GM19324 (cell line): ENCODE measurements around the gene MOCS3.
"Not testable (repeated sequence)": the region's sequence is repeated elsewhere in the genome, so short reads cannot be mapped to it uniquely, and the experiment has no call there.

Experiments used
- ATAC-seq: cut with Tn5 transposase; IDR thresholded peaks from one replicate; pipeline ENCODE4 v1.9.1; 2021; ENCODE audit warnings: mild to moderate bottlenecking, moderate library complexity; ENCODE audit not compliant: unreplicated experiment, low FRiP score

Gene MOCS3

GRCh38 chr20:50931306-50932015, 27.2 kb upstream of the MOCS3 start, which contains the start of gene ADNP:
ADNP (minus strand) TSS chr20:50931437; CDS start chr20:50903996, 27,441 bp downstream.
- peak; percentile 62 for ATAC-seq

GRCh38 chr20:50932016-50932485, 26.6 kb upstream of the MOCS3 start:
- ATAC-seq = no peak

- ATAC-seq = no peak
Observed at GRCh38 chr20:50932691-50933280, 25.8 kb upstream of the MOCS3 start.

GRCh38 chr20:50933589-50933988, 25.0 kb upstream of the MOCS3 start:
- no peak for ATAC-seq

GRCh38 chr20:50943069-50943468, 15.5 kb upstream of the MOCS3 start:
- no peak for ATAC-seq

- no peak for ATAC-seq
Observed at GRCh38 chr20:50948132-50948785, 10.4 kb upstream of the MOCS3 start.

GRCh38 chr20:50953196-50953595, 5.4 kb upstream of the MOCS3 start:
- no peak for ATAC-seq

- ATAC-seq = no peak
Observed at GRCh38 chr20:50953821-50954220, 4.8 kb upstream of the MOCS3 start.

GRCh38 chr20:50957276-50957675, 1.3 kb upstream of the MOCS3 start:
- ATAC-seq = no peak

- peak; percentile 88 for ATAC-seq
Observed at GRCh38 chr20:50957798-50958614, 612 bp upstream of the MOCS3 start, which contains the start of gene DPM1. DPM1 (minus strand) TSS chr20:50958532; CDS start chr20:50958523, 9 bp downstream.

GRCh38 chr20:50959543-50960126, 1.0 kb downstream of the MOCS3 start:
- no peak for ATAC-seq

- ATAC-seq = no peak
Observed at GRCh38 chr20:50967586-50967985, 9.0 kb downstream of the MOCS3 start.

- ATAC-seq = no peak
Observed at GRCh38 chr20:50968289-50968688, 9.7 kb downstream of the MOCS3 start.

GRCh38 chr20:50969435-50969834, 10.8 kb downstream of the MOCS3 start:
- ATAC-seq = no peak

GRCh38 chr20:50969912-50970311, 11.3 kb downstream of the MOCS3 start:
- no peak for ATAC-seq

- no peak for ATAC-seq
Observed at GRCh38 chr20:50975701-50976330, 17.2 kb downstream of the MOCS3 start.

- ATAC-seq = no peak
Observed at GRCh38 chr20:50977066-50978021, 18.7 kb downstream of the MOCS3 start.

- ATAC-seq = not testable (repeated sequence)
Observed at GRCh38 chr20:50978533-50978932, 19.9 kb downstream of the MOCS3 start.
